OCI-LY1 (cell line): ENCODE results near the gene MFAP2.

Experiments used
- CTCF ChIP-seq: fragments of 200-600 bp; sonication (generic), shearing (Covaris generic); IDR thresholded peaks from 2 replicates; pipeline ENCODE4 v1.5.1; 2017; ENCODE audit warnings: mild to moderate bottlenecking, antibody characterized with exemption, low read length, moderate library complexity, mixed read lengths
- EZH2 ChIP-seq: fragments of 200-600 bp; sonication (generic), shearing (Covaris generic); IDR thresholded peaks from 2 replicates; pipeline ENCODE4 v1.8.0; 2017; ENCODE audit warnings: borderline replicate concordance, mixed run types, mild to moderate bottlenecking, antibody characterized with exemption, low read length, moderate library complexity, mixed read lengths

- TF ChIP-seq CTCF: no peak
- TF ChIP-seq EZH2: no peak
Measured at GRCh38 chr1:16989676-16990391, 9.4 kb upstream of the MFAP2 start.
